GM18517 (cell line): ENCODE measurements around the gene CACNA1G.

Experiments used
- ATAC-seq: cut with Tn5 transposase; IDR thresholded peaks from one replicate; pipeline ENCODE4 v1.9.1; 2021; ENCODE audit warnings: mild to moderate bottlenecking, moderate library complexity; ENCODE audit not compliant: unreplicated experiment

CACNA1G gene

GRCh38 chr17:50564916-50565315, 4.4 kb downstream of the CACNA1G start:
- ATAC-seq, result no peak

- no peak for ATAC-seq
Observed at GRCh38 chr17:50565402-50566350, 5.2 kb downstream of the CACNA1G start.

GRCh38 chr17:50566886-50567285, 6.4 kb downstream of the CACNA1G start:
- ATAC-seq, result no peak

- ATAC-seq, result no peak
Observed at GRCh38 chr17:50568659-50569058, 8.1 kb downstream of the CACNA1G start.

- no peak for ATAC-seq
Observed at GRCh38 chr17:50569592-50569991, 9.1 kb downstream of the CACNA1G start.

- ATAC-seq, result no peak
Observed at GRCh38 chr17:50570032-50570431, 9.5 kb downstream of the CACNA1G start.

- no peak for ATAC-seq
Observed at GRCh38 chr17:50570528-50570927, 10.0 kb downstream of the CACNA1G start.

- ATAC-seq, result no peak
Observed at GRCh38 chr17:50571681-50572080, 11.2 kb downstream of the CACNA1G start.

GRCh38 chr17:50572541-50572940, 12.0 kb downstream of the CACNA1G start:
- no peak for ATAC-seq

GRCh38 chr17:50573866-50574611, 13.5 kb downstream of the CACNA1G start:
- ATAC-seq, result no peak

- ATAC-seq, result no peak
Observed at GRCh38 chr17:50575581-50576210, 15.2 kb downstream of the CACNA1G start.

- no peak for ATAC-seq
Observed at GRCh38 chr17:50576864-50577263, 16.3 kb downstream of the CACNA1G start.

- no peak for ATAC-seq
Observed at GRCh38 chr17:50577451-50577954, 17.0 kb downstream of the CACNA1G start.

- no peak for ATAC-seq
Observed at GRCh38 chr17:50578173-50578572, 17.7 kb downstream of the CACNA1G start.

- ATAC-seq, result no peak
Observed at GRCh38 chr17:50579399-50579798, 18.9 kb downstream of the CACNA1G start.

GRCh38 chr17:50580646-50581045, 20.1 kb downstream of the CACNA1G start:
- no peak for ATAC-seq

- ATAC-seq, result no peak
Observed at GRCh38 chr17:50581316-50581715, 20.8 kb downstream of the CACNA1G start.

GRCh38 chr17:50582741-50583140, 22.2 kb downstream of the CACNA1G start:
- ATAC-seq, result no peak

- no peak for ATAC-seq
Observed at GRCh38 chr17:50583641-50584040, 23.1 kb downstream of the CACNA1G start.

GRCh38 chr17:50584116-50584515, 23.6 kb downstream of the CACNA1G start:
- ATAC-seq, result no peak

- ATAC-seq, result no peak
Observed at GRCh38 chr17:50584749-50585148, 24.2 kb downstream of the CACNA1G start.
